GM10248 (cell line): ENCODE results near the gene SGPL1.

ENCODE experiments used
- CTCF ChIA-PET: fragments of 300-600 bp; sonication (Branson Sonifier 250); formaldehyde crosslinking; extraction: SDS; loops from one replicate; lab custom pipeline; 2021; ENCODE audit warnings: antibody characterized with exemption; lab: Yijun Ruan, JAX
- POLR2A ChIA-PET: fragments of 350-650 bp; sonication (Branson Sonifier 250); formaldehyde crosslinking; extraction: SDS; loops from one replicate; lab custom pipeline; 2020; ENCODE audit warnings: antibody characterized with exemption; lab: Yijun Ruan, JAX
- DNase-seq: peaks from one replicate; pipeline ENCODE4 v3.0.0; 2012; ENCODE audit errors: extremely low spot score
- CTCF ChIP-seq: IDR thresholded peaks from 2 replicates; pipeline ENCODE4 v1.5.1; 2012; ENCODE audit warnings: mild to moderate bottlenecking, low read depth; ENCODE audit errors: extremely low read depth, missing control alignments, control extremely low read depth

The SGPL1 gene

DNA sequence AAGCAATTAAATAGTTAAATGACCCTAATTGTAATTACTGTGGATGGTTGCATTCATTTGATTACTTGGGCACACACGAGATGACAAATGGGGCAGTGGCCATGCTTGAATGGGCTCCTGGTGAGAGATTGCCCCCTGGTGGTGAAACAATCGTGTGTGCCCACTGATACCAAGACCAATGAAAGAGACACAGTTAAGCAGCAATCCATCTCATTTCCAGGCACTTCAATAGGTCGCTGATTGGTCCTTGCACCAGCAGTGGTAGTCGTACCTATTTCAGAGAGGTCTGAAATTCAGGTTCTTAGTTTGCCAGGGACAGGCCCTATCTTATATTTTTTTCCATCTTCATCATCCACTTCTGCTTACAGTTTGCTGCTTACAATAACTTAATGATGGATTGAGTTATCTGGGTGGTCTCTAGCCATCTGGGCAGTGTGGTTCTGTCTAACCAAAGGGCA, 64.4 kb downstream of the SGPL1 start:
- ChIA-PET POLR2A (no interaction called here), CTCF (interaction anchor here (0.8 to 3.9 kb wide), 9 partner anchors 9 to 497 kb away, joined by 3 to 35 read pairs (median 9); partner anchors contain the start of gene SGPL1)
- TF ChIP-seq CTCF = peak; percentile 91
- DNase-seq = peak; percentile 78

DNA sequence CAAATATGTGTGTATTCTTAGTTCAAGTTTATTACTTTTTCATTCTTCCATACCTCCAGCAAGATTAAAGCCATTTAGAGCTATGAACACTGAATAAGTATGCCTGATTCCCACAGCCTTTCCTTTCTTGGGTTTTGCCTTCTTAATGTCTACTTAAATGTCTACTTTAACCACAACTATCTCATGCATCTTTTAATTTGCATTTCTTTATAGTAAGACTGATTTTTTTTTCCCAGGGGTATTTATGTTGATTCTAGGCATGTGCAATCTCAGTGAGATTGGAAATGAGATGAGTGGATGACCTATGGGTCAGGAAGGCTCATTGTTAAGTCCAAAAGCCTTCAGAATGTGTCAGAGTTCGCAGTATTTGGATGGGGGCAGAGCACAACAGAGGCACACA, 69.0 kb downstream of the SGPL1 start:
- POLR2A ChIA-PET = no interaction called here
- DNase-seq = no peak
- CTCF ChIA-PET = interaction anchor here (1.0 to 2.1 kb wide), 2 partner anchors 14 to 71 kb away, joined by 4 to 9 read pairs; no protein-coding TSS in a partner anchor
- no peak for TF ChIP-seq CTCF

GRCh38 chr10:70885481-70885880, 69.7 kb downstream of the SGPL1 start:
- no peak for TF ChIP-seq CTCF
- ChIA-PET CTCF (no interaction called here), POLR2A (no interaction called here)
- DNase-seq = no peak

DNA sequence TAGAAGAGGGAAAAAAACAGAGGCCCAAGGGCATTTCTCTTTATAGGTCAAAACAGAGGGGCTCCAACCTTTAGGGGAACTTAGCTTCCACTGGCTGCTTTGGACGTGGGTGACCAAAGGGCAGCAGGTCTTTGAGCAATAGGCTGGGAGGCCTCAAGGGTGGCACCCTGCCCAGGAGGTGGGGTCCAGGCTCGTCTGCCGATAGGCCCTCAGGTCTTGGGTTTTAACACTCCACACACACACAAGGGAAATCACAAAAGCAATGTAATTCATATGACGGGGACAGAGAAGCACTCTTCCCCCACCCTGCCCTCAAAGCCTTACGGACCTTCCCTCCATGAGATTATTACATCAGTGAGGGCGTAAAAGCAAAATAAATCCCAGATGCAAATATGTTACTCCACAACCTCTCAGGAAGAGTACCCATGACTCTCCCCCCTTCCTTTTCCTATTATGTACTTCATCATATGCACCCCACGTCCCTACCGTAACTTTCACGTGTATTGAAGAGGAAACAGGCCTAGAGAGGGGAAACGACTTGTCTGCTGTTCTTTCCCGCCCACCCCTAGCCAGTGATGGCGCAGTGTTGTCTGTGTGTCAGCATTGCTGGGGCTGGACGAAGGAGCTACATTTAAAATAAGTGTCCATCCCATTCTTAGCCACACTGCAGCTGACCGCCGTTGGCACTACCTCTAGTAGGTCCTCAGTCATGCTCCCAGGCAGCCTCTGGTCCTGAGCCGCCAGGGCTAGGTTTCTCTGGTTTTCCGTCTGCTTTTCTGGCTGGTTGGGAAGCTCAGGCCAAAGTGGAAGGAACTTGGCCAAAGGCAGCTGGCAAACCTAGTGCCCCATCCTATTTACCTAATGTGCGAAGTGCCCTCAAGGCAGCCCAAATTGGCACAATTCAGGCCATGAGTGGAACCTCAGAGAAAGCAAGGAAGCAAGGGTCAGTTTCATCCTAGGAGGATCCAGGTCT, 70.5 kb downstream of the SGPL1 start:
- ChIA-PET CTCF (interaction anchor here (0.7 to 1.4 kb wide), 7 partner anchors 12 to 336 kb away, joined by 3 to 6 read pairs (median 3); partner anchors contain the start of gene SGPL1), POLR2A (no interaction called here)
- no peak for TF ChIP-seq CTCF
- no peak for DNase-seq

DNA sequence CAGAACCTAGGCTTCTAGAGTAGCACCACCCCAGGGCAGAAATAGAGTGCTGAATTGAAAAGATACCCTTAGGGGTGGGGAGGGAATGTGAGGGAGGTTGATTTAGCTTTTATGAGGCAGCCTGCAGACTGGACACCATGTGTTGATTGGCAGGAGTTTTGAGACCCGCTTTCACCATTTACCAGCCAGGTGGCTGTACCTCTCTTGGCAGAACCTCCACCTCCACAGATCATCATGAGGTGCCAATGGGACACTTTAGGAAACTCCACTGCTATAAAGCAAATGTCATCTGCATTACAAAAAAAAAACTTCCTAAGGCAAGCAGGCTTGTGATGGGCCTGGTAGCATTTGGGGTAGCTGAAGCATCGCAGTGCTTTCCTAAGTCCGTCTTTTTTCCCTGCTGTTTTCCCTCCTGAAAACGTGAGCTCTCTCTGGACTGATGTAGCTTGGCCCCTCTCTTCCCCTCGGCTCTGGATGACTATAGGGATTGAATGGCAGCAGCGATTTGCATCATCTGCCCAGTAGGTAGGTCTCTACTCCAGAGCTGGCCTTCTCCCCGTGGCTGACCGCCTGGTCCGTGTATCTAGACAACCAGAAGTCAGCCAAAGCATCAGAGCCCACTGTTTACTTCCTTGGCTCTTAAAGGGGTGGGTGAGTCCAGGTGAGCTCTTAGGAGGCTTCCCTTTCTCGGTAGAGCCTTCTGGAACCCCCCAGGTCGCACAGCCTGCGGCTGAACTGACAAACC, 71.3 kb downstream of the SGPL1 start:
- TF ChIP-seq CTCF = no peak
- no peak for DNase-seq
- POLR2A ChIA-PET = no interaction called here
- CTCF ChIA-PET = interaction anchor here (0.7 to 1.4 kb wide), 10 partner anchors 9 to 336 kb away, joined by 3 to 6 read pairs (median 3); partner anchors contain the start of gene SGPL1
